Islet precursor cell (in vitro differentiated cells): ENCODE data around the gene NES.
A peak's percentile ranks its signal among the peaks of the same experiment; 100 is the strongest.

Experiments used
- DNase-seq: peaks from one replicate; pipeline ENCODE4 v3.0.0-alpha.2; 2018

NES gene

DNA sequence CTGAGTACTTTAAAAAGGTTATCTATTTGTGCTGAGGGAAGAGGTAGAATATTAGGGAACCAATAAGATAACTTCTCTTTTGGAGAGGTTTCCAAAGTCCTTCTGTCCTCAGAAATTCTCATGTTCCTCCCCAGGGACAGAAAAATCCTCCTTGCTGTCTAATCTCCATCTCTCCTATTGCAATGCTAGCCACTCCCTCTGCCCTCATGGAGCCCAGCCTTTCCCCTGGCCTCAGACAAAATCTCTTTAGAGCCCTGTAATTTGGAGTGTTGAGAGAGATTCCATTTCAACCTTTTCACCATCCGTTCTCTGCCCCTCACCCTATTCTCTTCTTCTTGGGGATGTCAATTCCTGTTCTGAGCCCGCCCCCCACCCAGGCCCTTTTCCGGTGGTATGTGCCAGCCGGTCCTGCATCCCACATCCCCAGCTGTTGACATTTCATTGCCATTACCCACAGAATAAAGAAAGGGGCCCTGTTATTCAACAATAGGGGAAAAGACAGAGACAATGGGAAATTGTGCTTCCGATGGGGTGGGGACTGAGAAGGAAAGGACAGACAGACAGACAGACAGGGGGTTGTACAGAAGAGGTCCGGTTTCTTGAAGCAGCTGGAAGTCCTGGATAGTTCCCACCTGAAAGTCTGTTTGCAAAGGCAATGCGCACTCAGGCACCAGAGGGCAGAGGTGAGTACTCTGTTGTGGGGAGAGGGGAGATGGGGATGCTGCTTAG, 58.2 kb downstream of the NES start, which contains the start of gene HAPLN2:
Gene HAPLN2, plus strand, starts transcription at position 563 of the 729 bp plus-strand sequence. CDS start 4,076 bp downstream, outside the sequence.
- DNase-seq, result peak; percentile 81
